Measurements from ENCODE around the gene ADAMTS4. TPM values are rescaled to one million over a fixed set of nuclear protein-coding genes. Genes with fewer than 3 reads are reported as not detected.

Gene ADAMTS4
- total and polyA plus RNA-seq, 2 donors (not counting 3 experiments of a cell fraction or from before 2014, with no cell fraction given): 2.5 to 13.6 TPM

- no peaks in the 10 kb centered on the region for H3K9me1 ChIP-seq (replicated peaks; ENCODE audit: control insufficient read depth, extremely low read depth, insufficient read depth, low read length)
- H3K9ac ChIP-seq (replicated peaks; ENCODE audit: extremely low read depth, insufficient read depth, low read length): peak within 1 kb of the TSS; percentile 82
- TF ChIP-seq POLR2A (IDR thresholded peaks at IDR 0.05; ENCODE audit: low read depth, low read length) (peak; percentile 21), JUN (IDR thresholded peaks at IDR 0.05; ENCODE audit: borderline replicate concordance, insufficient read depth, insufficient read length, low read depth) (no peak), MAX (IDR thresholded peaks at IDR 0.05; ENCODE audit: insufficient read depth, insufficient read length) (peak; percentile 63), EZH2 (IDR thresholded peaks at IDR 0.05; ENCODE audit: borderline replicate concordance, low read depth, low read length, severe bottlenecking) (no peak), CTCF (IDR thresholded peaks at IDR 0.05; ENCODE audit: extremely low read depth in 1 of 2, insufficient read depth in 1 of 2, low read depth in 1 of 2, low read length in 2 of 2) (peak; percentile 42 to 60), POLR2AphosphoS5 (IDR thresholded peaks at IDR 0.05; ENCODE audit: insufficient read depth, low read depth, low read length) (peak; percentile 71), FOS (IDR thresholded peaks at IDR 0.05; ENCODE audit: borderline replicate concordance, insufficient read depth, low read length) (no peak)
- no peaks in the 10 kb centered on the region for H3K9me3 ChIP-seq (replicated peaks; ENCODE audit: control insufficient read depth, insufficient read depth, low read length)
- peaks cover 16% of the 10 kb centered on the region for H3K4me1 ChIP-seq (ENCODE audit: control insufficient read depth, extremely low read depth, insufficient read depth, low read length)
- CTCF ChIA-PET: interaction anchor here (0.6 to 3.1 kb wide), 22 partner anchors 8 to 216 kb away, joined by 3 to 35 read pairs (median 4); partner anchors contain the start of genes ADAMTS4, B4GALT3, CFAP126 and DEDD
- dilution Hi-C loops (cut with MboI; ENCODE audit: extremely low pct_ligation_motif_present, low sequenced_read_pairs): no loop called here
- peak; percentile 99 for DNase-seq (ENCODE audit: low read depth, low spot score)
- H4K20me1 ChIP-seq (replicated peaks; ENCODE audit: control insufficient read depth, extremely low read depth, insufficient read depth, low read length): no peaks in the 10 kb centered on the region
- H3K27ac ChIP-seq (ENCODE audit: insufficient read depth, low read depth, low read length): peak within 1 kb of the TSS; percentile 74
- peak within 1 kb of the TSS; percentile 79 for H2AFZ ChIP-seq (ENCODE audit: low read depth, low read length)
- intact Hi-C loops (cut with micrococcal nuclease): loop anchor here (1.0 to 2.0 kb wide), 4 partner anchors 11 to 217 kb away; partner anchors contain the start of gene B4GALT3
- peak within 1 kb of the TSS; percentile 81 to 87 (median 87) for H3K4me3 ChIP-seq (replicated peaks in 1 of 3; ENCODE audit: insufficient read depth in 1 of 3, low read depth in 1 of 3, low read length in 3 of 3)
- no peaks in the 10 kb centered on the region for H3K27me3 ChIP-seq (ENCODE audit: control insufficient read depth in 2 of 2, insufficient read depth in 2 of 2, low read length in 2 of 2)
- POLR2A ChIA-PET: interaction anchor here (0.5 to 2.2 kb wide), 6 partner anchors 10 to 216 kb away, joined by 3 to 8 read pairs (median 4); partner anchors contain the start of genes NDUFS2 and TOMM40L
- FAIRE-seq: peak; percentile 98
- H3K36me3 ChIP-seq (ENCODE audit: control insufficient read depth in 2 of 2, extremely low read depth in 1 of 2, insufficient read depth in 2 of 2, low read length in 2 of 2): peaks cover 2 to 20% of the 10 kb centered on the region in 2 experiments
- H3K4me2 ChIP-seq (ENCODE audit: insufficient read depth, low read length): peak within 1 kb of the TSS; percentile 93
- H3K79me2 ChIP-seq (ENCODE audit: control insufficient read depth, insufficient read depth, low read length): no peaks in the 10 kb centered on the region
- TSS peak; percentile 70 for BruUV-seq (replicated peaks)
Measured at GRCh38 chr1:161165742-161166668, 32.8 kb downstream of the ADAMTS4 start, which contains the start of gene PPOX. Gene PPOX, plus strand, starts transcription at chr1:161166426. Its CDS starts 422 bp downstream, at chr1:161166848.

Data from endothelial cell of umbilical vein (primary cell).